Small intestine (tissue), 7 donors: ENCODE results near the gene ANAPC5. TPM values are rescaled to one million over a fixed set of nuclear protein-coding genes. Genes with fewer than 3 reads are reported as not detected.

Source experiments
- DNase-seq, 2 donors: peaks; one replicate each; pipeline versions ENCODE4 v3.0.0 to v3.0.0-alpha.2; 2013
- FAIRE-seq: peaks from 2 replicates; lab custom pipeline; 2012; peaks lifted over from hg19 to GRCh38; lab: Jason Lieb, UNC
- H3K27ac ChIP-seq, 3 donors: one replicate each; pipeline ENCODE4 v1.5.1; 2013; ENCODE audit warnings: low read length in 2 of 3, mild to moderate bottlenecking in 2 of 3, control low read depth in 1 of 3, inconsistent platforms in 1 of 3, low read depth in 1 of 3, moderate library complexity in 1 of 3
- H3K27me3 ChIP-seq, 3 donors: one replicate each; pipeline ENCODE4 v1.6.1; 2013; ENCODE audit warnings: low read length in 3 of 3, inconsistent platforms in 1 of 3; ENCODE audit not compliant: control insufficient read depth in 3 of 3, insufficient read depth in 3 of 3
- H3K36me3 ChIP-seq, 3 donors: one replicate each; pipeline ENCODE4 v1.6.1; 2013; ENCODE audit warnings: low read length in 3 of 3, inconsistent platforms in 1 of 3, low read depth in 1 of 3, mild to moderate bottlenecking in 1 of 3, moderate library complexity in 1 of 3; ENCODE audit not compliant: control insufficient read depth in 3 of 3, insufficient read depth in 2 of 3
- H3K4me1 ChIP-seq, 3 donors: one replicate each; pipeline ENCODE4 v1.6.1; 2013; ENCODE audit warnings: low read length in 2 of 3, inconsistent platforms in 1 of 3, low read depth in 1 of 3, mild to moderate bottlenecking in 1 of 3, moderate library complexity in 1 of 3; ENCODE audit not compliant: control insufficient read depth in 3 of 3, insufficient read depth in 2 of 3
- H3K4me3 ChIP-seq, 3 donors: one replicate each; pipeline ENCODE4 v1.5.1; 2013; ENCODE audit warnings: low read length in 3 of 3, control low read depth in 1 of 3, inconsistent platforms in 1 of 3, low read depth in 1 of 3, mild to moderate bottlenecking in 1 of 3, moderate library complexity in 1 of 3
- H3K9me3 ChIP-seq, 2 donors: one replicate each; pipeline ENCODE4 v1.6.1; 2013; ENCODE audit warnings: low read depth in 1 of 2, low read length in 1 of 2; ENCODE audit not compliant: control insufficient read depth in 2 of 2, insufficient read depth in 1 of 2
- WGBS, 3 donors: extraction: QIAGEN DNeasy Blood & Tissue Kit; methylation state at CpG; one replicate each; pipeline ENCODE4 v1.1.7; 2013; 5-methylcytosine and 5-hydroxymethylcytosine counted together
- polyA plus RNA-seq, 4 donors: library from polyadenylated mRNA; stranded (reverse) in 3 of 4; unstranded in 1 of 4; fragments of 200-250 nt in 3 of 4; fragments of 120-200 nt in 1 of 4; gene quantifications; one replicate each; pipeline versions ENCODE4 v1.2.1 to v1.2.3, GENCODE V29; 2013
- donor health status: healthy with polysubstance abuse.
- donor health status: control.
- donor health status: control.
- donor health status: Bipolar disorder and iron deficiency.
- donor health status: healthy.

Gene ANAPC5
- polyA plus RNA-seq, 4 donors = 65.4 to 135 (median 79.4) TPM

GRCh38 chr12:121334513-121335343 lies 17.5 kb downstream of the ANAPC5 start:
- no peak for FAIRE-seq
- H3K27me3 ChIP-seq = no peaks in the 10 kb centered on the region
- no peak overlapping the region for H3K27ac ChIP-seq
- peaks cover 4 to 59% (median 12%) of the 10 kb centered on the region in 3 donors for H3K36me3 ChIP-seq
- WGBS, 3 donors = 60 to 65% (median 61%) methylated on average over 8 of the region's 8 CpGs
- H3K4me1 ChIP-seq = peaks cover 0 to 11% (median 0%) of the 10 kb centered on the region in 3 donors
- H3K4me3 ChIP-seq = no peak overlapping the region
- DNase-seq = peak; percentile 71 to 72
- H3K9me3 ChIP-seq = no peaks in the 10 kb centered on the region

DNA sequence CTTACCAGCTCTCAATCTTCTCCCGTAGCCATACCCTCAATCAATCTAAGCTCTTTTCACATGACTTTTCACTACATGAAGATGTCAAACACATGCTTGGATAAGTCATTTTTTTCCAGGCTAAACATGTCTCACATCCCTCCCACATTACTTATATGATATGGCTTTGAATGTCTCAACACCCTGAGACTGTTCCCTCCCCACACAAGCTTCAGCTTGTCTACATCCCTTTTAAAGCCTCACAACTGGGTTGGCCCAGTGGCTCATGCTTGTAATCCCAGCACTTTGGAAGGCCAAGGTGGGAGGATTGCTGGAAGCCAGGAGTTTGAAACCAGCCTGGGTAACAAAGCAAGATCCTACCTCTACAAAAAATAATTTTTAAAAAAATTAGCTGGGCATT lies 18.5 kb downstream of the ANAPC5 start:
- H3K4me3 ChIP-seq = no peak overlapping the region
- 91 to 96% (median 92%) methylated on average over 1 of the region's 1 CpG for WGBS, 3 donors
- peaks cover 0 to 11% (median 0%) of the 10 kb centered on the region in 3 donors for H3K4me1 ChIP-seq
- H3K36me3 ChIP-seq = peaks cover 7 to 57% (median 12%) of the 10 kb centered on the region in 3 donors
- no peak for FAIRE-seq
- no peaks in the 10 kb centered on the region for H3K9me3 ChIP-seq
- no peaks in the 10 kb centered on the region for H3K27me3 ChIP-seq
- DNase-seq = no peak
- no peak overlapping the region for H3K27ac ChIP-seq

GRCh38 chr12:121331248-121331647 lies 21.0 kb downstream of the ANAPC5 start:
- DNase-seq = peak; percentile 37 to 51
- no peak overlapping the region for H3K4me3 ChIP-seq
- H3K36me3 ChIP-seq = peaks cover 18 to 53% (median 24%) of the 10 kb centered on the region in 3 donors
- H3K27me3 ChIP-seq = no peaks in the 10 kb centered on the region
- H3K4me1 ChIP-seq = peaks cover 0 to 11% (median 0%) of the 10 kb centered on the region in 3 donors
- H3K9me3 ChIP-seq = no peaks in the 10 kb centered on the region
- H3K27ac ChIP-seq = peak overlapping the region in 1 of 3 donors; percentile 3
- WGBS, 3 donors = 38 to 70% (median 57%) methylated on average over 6 of the region's 6 CpGs
- no peak for FAIRE-seq

DNA sequence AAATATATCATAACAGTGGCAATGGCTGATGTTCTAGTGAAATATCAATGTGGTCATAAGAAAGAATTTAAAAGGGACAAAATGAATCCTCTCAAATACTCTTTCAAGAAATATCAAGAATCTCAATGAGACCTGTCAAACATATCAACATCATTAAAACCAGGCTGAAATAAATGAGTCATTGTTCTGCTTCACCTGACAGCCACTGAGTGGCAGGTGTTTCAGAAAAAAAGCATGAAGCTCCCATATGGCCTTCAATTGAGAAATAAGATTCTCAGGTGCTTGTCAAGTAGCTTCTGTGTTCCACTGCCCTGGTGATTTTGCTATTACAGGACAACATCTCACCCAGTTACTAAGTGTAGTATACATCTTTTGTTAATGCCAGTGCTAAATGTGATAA lies 21.5 kb downstream of the ANAPC5 start:
- Histone ChIP-seq H3K27me3 (no peaks in the 10 kb centered on the region), H3K36me3 (peaks cover 18 to 55% (median 27%) of the 10 kb centered on the region in 3 donors), H3K4me3 (no peak overlapping the region), H3K4me1 (peaks cover 0 to 11% (median 0%) of the 10 kb centered on the region in 3 donors), H3K9me3 (no peaks in the 10 kb centered on the region), H3K27ac (peak overlapping the region in 1 of 3 donors; percentile 3)
- DNase-seq (no peak), FAIRE-seq (no peak)

DNA sequence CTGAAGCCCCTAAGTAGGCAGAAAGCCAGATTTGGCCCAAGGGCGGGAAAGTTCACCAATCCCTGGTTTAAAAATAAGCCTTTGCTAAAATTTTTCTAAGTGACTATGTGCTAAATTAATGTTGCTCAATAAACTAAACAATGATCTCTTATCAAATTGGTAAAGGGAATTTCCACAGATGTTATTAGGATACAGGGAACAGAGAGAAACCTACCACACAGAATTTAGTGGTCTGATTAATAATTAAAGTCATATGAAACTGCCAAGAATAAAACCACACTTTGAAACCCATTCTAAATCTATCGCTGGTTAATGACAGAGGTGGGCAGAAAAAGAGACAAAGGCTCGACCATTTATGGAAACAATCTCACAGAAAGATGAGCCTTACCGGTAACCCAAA lies 22.0 kb downstream of the ANAPC5 start:
- no peaks in the 10 kb centered on the region for H3K27me3 ChIP-seq
- FAIRE-seq (no peak), DNase-seq (no peak)
- H3K36me3 ChIP-seq = peaks cover 15 to 53% (median 27%) of the 10 kb centered on the region in 3 donors
- H3K4me3 ChIP-seq = no peak overlapping the region
- 87 to 94% (median 92%) methylated on average over 4 of the region's 4 CpGs for WGBS, 3 donors
- no peaks in the 10 kb centered on the region for H3K9me3 ChIP-seq
- H3K4me1 ChIP-seq = peaks cover 0 to 11% (median 0%) of the 10 kb centered on the region in 3 donors
- no peak overlapping the region for H3K27ac ChIP-seq

DNA sequence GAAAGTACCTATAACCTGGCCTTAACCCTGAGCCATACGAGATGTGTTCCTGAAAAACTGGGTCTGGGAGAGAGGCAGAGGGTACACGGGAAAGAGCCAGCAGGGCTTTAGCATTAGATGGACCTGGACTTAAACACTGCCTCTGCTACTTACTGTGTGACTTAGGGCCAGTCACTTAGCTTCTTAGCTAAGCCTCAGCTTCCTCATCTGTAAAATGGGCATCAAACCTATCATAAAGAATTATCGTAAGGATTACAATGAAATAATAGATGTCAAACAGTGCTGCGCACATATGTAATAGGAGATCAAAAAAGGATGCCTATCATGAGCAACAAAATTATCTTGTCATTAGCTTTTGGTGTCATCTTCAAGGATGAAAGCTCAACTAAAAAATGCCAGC lies 23.6 kb downstream of the ANAPC5 start:
- H3K4me1 ChIP-seq = peaks cover 0 to 11% (median 0%) of the 10 kb centered on the region in 3 donors
- 93 to 97% (median 96%) methylated on average over 4 of the region's 4 CpGs for WGBS, 3 donors
- no peaks in the 10 kb centered on the region for H3K9me3 ChIP-seq
- DNase-seq (no peak), FAIRE-seq (no peak)
- no peak overlapping the region for H3K4me3 ChIP-seq
- H3K36me3 ChIP-seq = peaks cover 15 to 56% (median 24%) of the 10 kb centered on the region in 3 donors
- no peak overlapping the region for H3K27ac ChIP-seq
- H3K27me3 ChIP-seq = no peaks in the 10 kb centered on the region

GRCh38 chr12:121326996-121327674 lies 25.1 kb downstream of the ANAPC5 start:
- FAIRE-seq (no peak), DNase-seq (no peak)
- Histone ChIP-seq H3K4me1 (peaks cover 0 to 11% (median 0%) of the 10 kb centered on the region in 3 donors), H3K9me3 (no peaks in the 10 kb centered on the region), H3K27me3 (no peaks in the 10 kb centered on the region), H3K4me3 (no peak overlapping the region), H3K27ac (no peak overlapping the region), H3K36me3 (peaks cover 15 to 58% (median 24%) of the 10 kb centered on the region in 3 donors)
- 85 to 89% (median 88%) methylated on average over 21 of the region's 21 CpGs for WGBS, 3 donors

DNA sequence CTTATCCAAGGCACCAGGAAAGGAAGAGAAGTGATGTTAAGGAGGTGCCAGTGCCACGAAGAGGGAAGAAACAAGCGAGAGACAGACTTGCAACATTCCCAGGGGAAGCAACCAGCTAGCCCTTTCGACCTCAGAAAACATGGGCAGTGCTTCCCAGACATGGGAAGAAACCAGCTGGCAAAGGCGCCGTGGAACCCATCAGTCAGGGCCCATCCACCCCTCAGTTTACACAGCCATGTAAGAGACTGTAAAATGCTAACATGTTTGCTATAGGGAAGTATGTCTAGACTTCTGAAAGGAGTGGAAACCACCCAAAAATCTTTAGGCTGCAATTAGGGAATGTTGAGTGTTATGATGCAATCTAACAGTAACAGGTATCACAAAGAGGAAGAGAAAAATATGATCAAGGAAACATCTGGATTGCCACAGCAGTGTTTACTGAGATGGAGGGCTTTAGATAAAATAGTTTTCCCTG lies 26.3 kb downstream of the ANAPC5 start:
- Histone ChIP-seq H3K27ac (no peak overlapping the region), H3K27me3 (no peaks in the 10 kb centered on the region), H3K4me3 (no peak overlapping the region), H3K36me3 (peaks cover 13 to 58% (median 24%) of the 10 kb centered on the region in 3 donors), H3K4me1 (peaks cover 0 to under 1% (median 0%) of the 10 kb centered on the region in 3 donors), H3K9me3 (no peaks in the 10 kb centered on the region)
- 59 to 86% (median 68%) methylated on average over 5 of the region's 5 CpGs for whole genome bisulfite sequencing, 3 donors
- DNase-seq = no peak
- no peak for FAIRE-seq
